Aorta (tissue), 5 donors: ENCODE measurements around the gene PLA2G4A. TPM values are rescaled to one million over a fixed set of nuclear protein-coding genes. Genes with fewer than 3 reads are reported as not detected.

Experiments used
- ATAC-seq: fragments of 200-7000 bp; cut with Tn5 transposase; one replicate; pipeline ENCODE4 v1.9.1; 2022; ENCODE audit warnings: moderate library complexity; ENCODE audit not compliant: low FRiP score
- DNase-seq, 2 donors: peaks; one replicate each; pipeline ENCODE4 v3.0.0-alpha.2; 2020
- H3K27ac ChIP-seq, 2 donors: one replicate each; pipeline ENCODE4 v1.5.1; 2013; ENCODE audit warnings: low read length in 2 of 2, mild to moderate bottlenecking in 2 of 2, moderate library complexity in 2 of 2, control low read depth in 1 of 2, inconsistent platforms in 1 of 2, low read depth in 1 of 2
- H3K27me3 ChIP-seq, 2 donors: one replicate each; pipeline ENCODE4 v1.6.1; 2013; ENCODE audit warnings: control low read depth in 1 of 2, low read length in 1 of 2, mild to moderate bottlenecking in 1 of 2, moderate library complexity in 1 of 2; ENCODE audit not compliant: insufficient read depth in 2 of 2, control insufficient read depth in 1 of 2
- H3K36me3 ChIP-seq, 2 donors: one replicate each; pipeline ENCODE4 v1.6.1; 2013; ENCODE audit warnings: control low read depth in 1 of 2, low read length in 1 of 2, mild to moderate bottlenecking in 1 of 2; ENCODE audit not compliant: insufficient read depth in 2 of 2, control insufficient read depth in 1 of 2
- H3K4me1 ChIP-seq, 2 donors: one replicate each; pipeline ENCODE4 v1.6.1; 2013; ENCODE audit warnings: low read length in 2 of 2, control low read depth in 1 of 2, mild to moderate bottlenecking in 1 of 2, moderate library complexity in 1 of 2; ENCODE audit not compliant: insufficient read depth in 2 of 2, control insufficient read depth in 1 of 2
- H3K4me3 ChIP-seq, 2 donors: one replicate each; pipeline ENCODE4 v1.5.1; 2013; ENCODE audit warnings: low read length in 2 of 2, control low read depth in 1 of 2, mild to moderate bottlenecking in 1 of 2
- H3K9me3 ChIP-seq: one replicate; pipeline ENCODE4 v1.6.1; 2013; ENCODE audit warnings: mild to moderate bottlenecking, low read length; ENCODE audit not compliant: control insufficient read depth
- WGBS, 2 donors: extraction: QIAGEN DNeasy Blood & Tissue Kit; methylation state at CpG; one replicate each; pipeline ENCODE4 v1.1.7; 2013; 5-methylcytosine and 5-hydroxymethylcytosine counted together
- intact Hi-C, 2 donors: fragments of 100-400 bp; cut with DNase I; formaldehyde crosslinking; loops; one replicate each; pipeline versions ENCODE4 v1.14.2 to v1.15.0; 2022
- polyA plus RNA-seq, 2 donors: library from polyadenylated mRNA; stranded (reverse); fragments of 200-250 nt; gene quantifications; one replicate each; pipeline ENCODE4 v1.2.3, GENCODE V29; 2013
- total RNA-seq, 2 donors: library from RNA; stranded (reverse); fragmentation: NEBNext Ultra II Directional; extraction: Animal tissue kit (Norgen Biotek cat#: 25700); gene quantifications; one replicate each; pipeline ENCODE4 v1.2.1, GENCODE V29; 2021
- donor health status: healthy with polysubstance abuse.
- donor health status: Bipolar disorder and iron deficiency.
- donor health status: DM: no; HTN: no; CAD: no.
- donor health status: DM: no; HTN: no; CAD: no.
- donor health status: DM: yes; HTN: yes; CAD: no.

The PLA2G4A gene
- total and polyA plus RNA-seq, 4 donors, result 4.6 to 11.8 (median 7.9) TPM

GRCh38 chr1:187003353-187003752 is 174.6 kb downstream of the PLA2G4A start:
- WGBS, 2 donors, result 94% methylated on average over 8 of the region's 8 CpGs
- Histone ChIP-seq H3K27ac (no peak overlapping the region), H3K4me1 (no peaks in the 10 kb centered on the region), H3K27me3 (no peaks in the 10 kb centered on the region), H3K4me3 (no peak overlapping the region), H3K36me3 (no peaks in the 10 kb centered on the region), H3K9me3 (peaks cover 2% of the 10 kb centered on the region)
- ATAC-seq (no peak), DNase-seq (peak in 1 of 2 donors; percentile 59)
- intact Hi-C loops, result no loop called here

- Histone ChIP-seq H3K4me3 (no peak overlapping the region), H3K9me3 (peaks cover 2% of the 10 kb centered on the region), H3K36me3 (no peaks in the 10 kb centered on the region), H3K4me1 (no peaks in the 10 kb centered on the region), H3K27ac (no peak overlapping the region), H3K27me3 (no peaks in the 10 kb centered on the region)
- intact Hi-C loops, result no loop called here
- WGBS, 2 donors, result 74 to 76% methylated on average over 2 of the region's 2 CpGs
- no peak for ATAC-seq
- no peak for DNase-seq
Observed at GRCh38 chr1:187006896-187007295, 178.1 kb downstream of the PLA2G4A start.

- H3K9me3 ChIP-seq, result peaks cover 2% of the 10 kb centered on the region
- H3K27me3 ChIP-seq, result no peaks in the 10 kb centered on the region
- H3K36me3 ChIP-seq, result no peaks in the 10 kb centered on the region
- ATAC-seq, result no peak
- no peaks in the 10 kb centered on the region for H3K4me1 ChIP-seq
- no peak for DNase-seq
- WGBS, 2 donors, result 72 to 73% methylated on average over 2 of the region's 2 CpGs
- no peak overlapping the region for H3K4me3 ChIP-seq
- no peak overlapping the region for H3K27ac ChIP-seq
- intact Hi-C loops, result no loop called here
Observed at GRCh38 chr1:187009320-187009719, 180.6 kb downstream of the PLA2G4A start.

DNA sequence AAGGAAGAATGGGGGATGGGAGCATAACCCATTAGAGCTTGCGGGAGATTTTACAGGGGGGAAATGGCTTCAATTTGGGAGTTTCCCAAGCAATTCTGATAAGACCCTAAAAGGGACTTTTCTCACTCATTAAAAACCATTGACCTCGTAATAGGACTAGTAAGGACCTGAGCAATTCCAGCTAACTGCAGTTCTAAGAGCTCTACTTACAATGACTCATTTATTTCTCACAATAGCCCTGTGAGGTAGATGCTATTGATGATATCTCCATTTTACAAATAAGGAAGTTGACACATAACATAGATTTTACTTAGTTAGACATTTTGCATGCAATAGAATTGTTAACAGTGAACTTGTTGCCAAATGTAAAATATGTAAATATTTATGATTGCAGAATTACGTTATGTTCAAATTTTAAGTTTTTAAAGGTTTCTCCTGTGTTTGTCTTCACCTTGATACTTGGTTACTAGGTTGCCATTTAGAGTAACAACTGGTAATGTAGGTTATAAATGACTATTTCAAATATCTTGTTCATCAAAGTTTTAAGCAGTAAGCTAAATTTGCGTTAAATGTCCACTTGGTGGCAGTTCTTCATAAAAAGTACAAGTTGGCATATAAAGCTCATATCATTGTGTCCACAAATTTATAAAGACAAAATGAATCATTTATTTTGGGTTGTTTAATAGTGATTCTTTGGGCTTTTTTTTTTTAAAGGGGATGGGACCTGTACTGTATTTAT is 182.0 kb downstream of the PLA2G4A start:
- Histone ChIP-seq H3K4me1 (no peaks in the 10 kb centered on the region), H3K27ac (no peak overlapping the region), H3K9me3 (peaks cover 2% of the 10 kb centered on the region), H3K36me3 (no peaks in the 10 kb centered on the region), H3K27me3 (no peaks in the 10 kb centered on the region), H3K4me3 (no peak overlapping the region)
- ATAC-seq (no peak), DNase-seq (no peak)
- intact Hi-C loops, result no loop called here
- 82 to 85% methylated on average over 4 of the region's 4 CpGs for WGBS, 2 donors

GRCh38 chr1:187013582-187014200 is 184.9 kb downstream of the PLA2G4A start:
- Histone ChIP-seq H3K4me3 (no peak overlapping the region), H3K36me3 (no peaks in the 10 kb centered on the region), H3K9me3 (no peaks in the 10 kb centered on the region), H3K4me1 (no peaks in the 10 kb centered on the region), H3K27me3 (no peaks in the 10 kb centered on the region), H3K27ac (no peak overlapping the region)
- ATAC-seq (no peak), DNase-seq (no peak)
- intact Hi-C loops, result no loop called here
- WGBS, 2 donors, result 75 to 76% methylated on average over 5 of the region's 5 CpGs

DNA sequence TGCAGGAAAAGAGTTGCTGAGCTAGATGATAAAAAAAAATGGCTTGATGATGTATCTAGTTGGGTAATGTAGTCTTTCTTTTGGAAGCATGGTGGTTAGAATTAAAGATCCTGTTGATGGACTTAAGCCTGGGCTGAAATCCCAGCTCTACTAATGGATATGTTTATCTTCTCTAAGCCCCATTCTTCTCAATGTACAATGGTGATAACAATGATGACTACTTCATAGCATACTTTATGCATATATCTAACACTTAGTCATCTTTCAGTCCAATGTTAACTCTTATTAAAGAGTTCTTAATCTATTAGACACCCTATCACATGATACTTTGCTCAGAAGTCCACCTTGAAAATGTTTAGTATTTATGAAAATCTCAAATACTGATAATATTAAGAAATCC is 189.5 kb downstream of the PLA2G4A start:
- Histone ChIP-seq H3K27me3 (no peaks in the 10 kb centered on the region), H3K27ac (no peak overlapping the region), H3K9me3 (peaks cover 2% of the 10 kb centered on the region), H3K4me3 (no peak overlapping the region), H3K36me3 (no peaks in the 10 kb centered on the region), H3K4me1 (no peaks in the 10 kb centered on the region)
- intact Hi-C loops, result no loop called here
- ATAC-seq (no peak), DNase-seq (no peak)

DNA sequence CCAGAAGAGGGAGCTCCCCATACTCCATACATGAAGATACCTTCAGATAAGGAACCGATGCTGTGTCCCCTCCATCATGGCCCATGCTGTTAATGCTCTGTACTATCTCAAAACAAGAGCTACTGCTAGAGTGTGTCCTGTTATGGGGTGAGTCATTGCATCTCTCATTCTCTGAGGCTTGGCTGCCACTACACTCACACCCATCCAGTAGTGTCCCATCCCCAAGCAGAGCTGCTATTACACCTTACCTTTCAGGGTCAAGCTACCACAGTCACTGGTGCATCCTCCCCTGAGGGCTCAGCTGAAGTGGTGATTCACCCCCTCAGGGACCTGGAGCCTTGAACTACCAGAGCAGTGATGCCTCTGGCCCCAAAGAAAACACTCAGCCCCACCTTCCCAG is 198.5 kb downstream of the PLA2G4A start:
- WGBS, 2 donors, result 90 to 91% methylated on average over 1 of the region's 1 CpG
- Histone ChIP-seq H3K36me3 (no peaks in the 10 kb centered on the region), H3K4me3 (no peak overlapping the region), H3K4me1 (no peaks in the 10 kb centered on the region), H3K27ac (no peak overlapping the region), H3K9me3 (peaks cover 2% of the 10 kb centered on the region), H3K27me3 (no peaks in the 10 kb centered on the region)
- intact Hi-C loops, result no loop called here
- no peak for ATAC-seq
- DNase-seq, result no peak

DNA sequence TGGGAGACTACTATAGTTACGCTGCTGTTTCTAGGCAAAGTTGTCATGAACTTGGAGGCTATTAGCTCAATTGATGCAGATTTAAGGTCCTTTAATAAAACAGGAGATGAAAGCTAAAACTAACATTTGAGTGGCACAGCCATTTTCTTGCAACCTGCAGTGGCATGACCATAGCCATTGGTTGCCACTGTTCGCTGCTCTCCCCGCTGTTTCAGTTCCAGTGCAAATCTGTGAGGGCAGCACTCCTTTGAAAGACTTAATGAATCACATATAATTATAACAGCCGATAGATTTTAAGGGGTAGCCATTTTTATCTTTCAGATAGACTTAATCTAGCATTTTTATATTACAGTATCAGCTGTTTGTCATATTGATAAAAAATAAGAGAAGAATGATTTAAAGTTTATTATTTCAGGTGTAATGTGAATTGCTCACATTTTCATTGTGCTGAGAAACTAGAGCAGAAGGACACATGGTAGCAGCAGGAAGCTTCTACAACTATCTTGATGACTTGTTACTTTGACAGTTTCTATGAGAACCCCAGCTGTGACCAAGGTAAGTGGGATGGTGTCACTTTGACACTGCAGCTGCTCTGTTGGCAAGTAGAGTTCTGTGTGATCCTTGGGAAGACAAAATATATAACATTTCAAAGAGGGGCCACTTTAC is 203.7 kb downstream of the PLA2G4A start:
- ATAC-seq (no peak), DNase-seq (no peak)
- H3K4me1 ChIP-seq, result no peaks in the 10 kb centered on the region
- H3K36me3 ChIP-seq, result no peaks in the 10 kb centered on the region
- no peak overlapping the region for H3K4me3 ChIP-seq
- no peak overlapping the region for H3K27ac ChIP-seq
- 75 to 83% methylated on average over 4 of the region's 4 CpGs for WGBS, 2 donors
- no peaks in the 10 kb centered on the region for H3K27me3 ChIP-seq
- H3K9me3 ChIP-seq, result peaks cover 2% of the 10 kb centered on the region
- intact Hi-C loops, result no loop called here
